HG03097 (cell line): ENCODE measurements around the gene FAM83C.
A peak's percentile ranks its signal among the peaks of the same experiment; 100 is the strongest.

ENCODE experiments used
- ATAC-seq: cut with Tn5 transposase; IDR thresholded peaks from one replicate; pipeline ENCODE4 v1.9.1; 2021; ENCODE audit not compliant: unreplicated experiment, low FRiP score

FAM83C gene

DNA sequence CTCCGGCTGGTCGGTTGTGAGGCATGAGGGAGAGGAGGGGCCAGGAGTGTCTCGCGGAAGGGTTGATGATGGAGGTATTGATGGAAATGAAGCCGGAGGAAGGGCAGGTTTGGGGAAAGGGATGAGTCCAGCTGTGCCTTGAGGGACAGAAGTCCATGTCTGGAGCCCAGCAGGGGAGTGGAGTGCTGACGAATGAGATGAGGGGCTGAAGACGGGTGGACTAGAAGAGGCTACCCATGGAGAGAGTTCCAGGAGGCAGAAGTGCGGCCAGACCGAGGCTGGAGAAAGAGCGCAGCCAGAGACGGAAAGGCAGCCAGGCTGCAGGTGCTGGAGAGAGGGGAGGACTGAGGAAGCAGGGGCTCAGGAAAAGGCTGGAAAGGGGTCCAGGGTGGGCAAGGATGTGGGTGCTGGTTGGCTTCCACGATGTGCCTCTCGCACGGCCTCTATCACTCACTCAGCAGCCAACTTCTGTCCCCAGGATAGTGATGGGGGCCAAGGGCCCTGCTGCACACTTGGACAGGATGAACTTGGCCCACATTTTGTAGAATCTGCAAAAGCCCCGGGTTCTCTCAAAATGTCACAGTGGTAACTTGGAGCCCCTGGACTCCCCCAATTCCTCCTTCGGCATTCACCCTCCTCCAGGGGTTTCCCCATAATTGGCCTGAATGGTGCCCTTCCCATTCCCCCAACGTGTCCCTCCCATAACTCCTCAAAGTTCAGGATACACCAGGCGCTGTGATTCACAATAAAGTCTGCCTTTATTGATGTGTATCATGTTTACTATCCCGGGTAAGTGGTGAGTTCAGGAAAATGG is 7.0 kb downstream of the FAM83C start:
- ATAC-seq = no peak

DNA sequence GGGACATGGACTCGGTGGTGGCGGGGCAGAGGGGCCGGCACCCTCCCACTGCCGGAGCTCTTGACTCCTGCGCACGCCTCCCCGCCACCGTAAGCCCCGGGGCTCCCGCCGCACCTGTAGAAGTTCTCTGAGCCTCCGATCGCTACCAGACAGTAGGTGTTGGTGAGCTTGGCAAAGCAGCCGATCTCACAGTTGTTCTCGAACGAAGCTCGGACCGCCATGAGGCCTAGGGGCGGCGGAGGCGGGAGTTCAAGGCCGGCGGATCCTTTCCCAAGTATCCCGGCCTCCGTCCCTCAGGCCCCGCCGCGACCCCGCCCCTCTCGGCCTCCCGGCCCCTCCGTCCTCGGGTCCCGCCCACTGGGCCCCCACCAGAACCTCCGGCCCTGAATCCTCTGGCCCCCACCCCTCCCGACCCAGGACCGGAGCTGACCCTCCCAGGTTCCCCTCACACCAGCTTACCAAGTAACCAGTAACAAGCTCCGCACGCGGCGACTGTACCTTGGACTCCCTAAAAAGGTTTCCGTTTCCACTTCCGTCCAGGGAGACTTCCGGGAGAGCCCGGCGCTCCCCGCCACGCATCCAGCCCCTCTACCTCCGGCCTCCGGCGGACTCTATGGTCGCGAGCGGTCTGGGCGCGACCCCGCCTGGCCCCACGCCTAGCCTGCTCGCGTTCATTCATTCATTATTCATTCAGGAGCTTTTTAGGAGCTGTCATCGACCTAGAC is 7.8 kb downstream of the FAM83C start, which contains the start of gene EIF6:
TSS of gene EIF6 (minus strand) at position 506 of the 725 bp plus-strand sequence. CDS start at position 221, 285 bp downstream.
- ATAC-seq = no peak

GRCh38 chr20:35283441-35284266 is 8.6 kb downstream of the FAM83C start:
- ATAC-seq = no peak

DNA sequence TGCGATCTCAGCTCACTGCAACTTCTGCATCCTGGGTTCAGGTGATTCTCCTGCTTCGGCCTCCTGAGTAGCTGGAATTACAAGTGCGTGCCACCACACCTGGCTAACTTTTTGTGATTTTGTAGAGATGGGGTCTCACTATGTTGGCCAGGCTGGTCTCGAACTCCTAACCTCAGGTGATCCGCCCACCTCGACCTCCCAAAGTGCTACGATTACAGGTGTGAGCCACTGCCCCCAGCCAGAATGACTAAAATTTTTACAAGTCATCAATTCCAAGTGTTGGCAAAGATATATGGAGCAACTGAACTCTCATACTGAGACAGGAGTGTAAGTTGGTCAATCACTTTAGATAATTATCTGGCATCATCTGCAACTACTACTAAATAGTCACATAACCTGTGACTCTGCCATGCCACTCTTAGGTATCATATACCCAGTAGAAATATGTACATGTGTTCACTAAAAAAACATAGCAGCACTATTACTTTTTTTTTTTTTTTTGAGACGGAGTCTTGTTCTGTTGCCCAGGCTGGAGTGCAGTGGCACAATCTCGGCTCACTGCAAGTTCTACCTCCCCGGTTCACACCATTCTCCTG is 10.6 kb downstream of the FAM83C start:
- no peak for ATAC-seq

DNA sequence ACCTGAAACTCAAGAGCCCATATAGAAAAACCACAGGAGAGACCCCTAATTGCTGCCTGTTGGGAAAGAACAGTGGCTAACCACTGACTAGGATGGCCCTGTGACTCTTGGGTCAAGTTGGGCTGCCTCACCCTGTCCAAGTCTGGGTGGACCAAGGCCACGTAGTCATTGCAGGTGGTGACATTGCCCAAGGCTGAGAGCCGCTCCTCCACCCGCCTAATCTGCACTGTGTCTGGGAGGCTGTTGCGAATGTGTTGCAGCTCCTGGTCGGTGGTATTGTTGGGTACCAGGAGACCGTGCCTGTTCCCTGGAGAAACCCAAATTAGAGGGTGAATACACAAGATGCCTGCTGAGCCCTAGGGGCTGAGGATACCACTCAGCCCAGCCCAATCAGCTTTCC is 11.7 kb downstream of the FAM83C start:
- ATAC-seq = no peak

GRCh38 chr20:35279533-35280174 is 12.6 kb downstream of the FAM83C start:
- no peak for ATAC-seq

DNA sequence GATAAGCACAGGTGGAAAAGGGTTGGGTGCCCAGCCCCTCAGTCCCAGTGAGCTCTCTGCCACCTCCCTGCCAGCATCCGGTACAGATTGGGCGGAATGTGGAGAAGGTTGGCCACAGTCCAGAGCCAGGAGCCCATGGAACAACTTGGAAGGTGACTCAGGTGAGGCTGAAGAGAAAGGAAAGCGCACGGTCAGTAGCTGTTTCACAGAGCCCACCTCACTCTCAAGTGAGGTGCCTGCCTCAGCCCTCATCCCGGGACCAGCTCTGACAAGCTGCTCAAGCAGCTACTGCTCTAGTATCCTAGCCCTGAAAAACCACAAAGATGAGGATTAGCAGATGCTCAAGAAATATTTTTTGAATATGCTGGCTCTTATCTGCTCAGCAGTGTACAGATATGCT is 13.2 kb downstream of the FAM83C start:
- ATAC-seq = no peak

- ATAC-seq = peak; percentile 58
Measured at GRCh38 chr20:35277531-35278395, 14.5 kb downstream of the FAM83C start, which contains the start of gene MMP24OS. Gene MMP24OS, minus strand, starts transcription at chr20:35278122. Its CDS starts 193 bp downstream, at chr20:35277929.

- ATAC-seq = no peak
Measured at GRCh38 chr20:35277127-35277526, 15.1 kb downstream of the FAM83C start.

DNA sequence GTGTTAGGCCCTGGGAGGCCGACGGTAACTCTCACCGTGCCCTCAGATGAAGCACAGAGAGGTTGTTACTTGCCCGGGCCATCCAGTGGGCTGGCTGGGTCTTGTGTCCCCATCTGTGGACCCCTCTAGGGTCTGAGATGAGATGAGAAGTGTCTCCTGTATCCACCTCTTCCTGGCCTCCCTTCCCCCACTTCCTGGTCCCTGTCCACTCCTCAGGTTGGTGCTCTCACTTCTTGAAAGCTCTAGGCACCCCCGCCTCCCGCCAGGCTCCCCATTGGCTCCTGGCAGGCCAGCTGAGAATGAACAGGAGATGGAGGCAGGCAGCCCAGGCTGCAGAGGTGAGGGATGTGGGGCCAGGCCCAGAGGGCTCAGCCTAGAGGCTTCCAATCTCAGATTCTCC is 15.8 kb downstream of the FAM83C start:
- no peak for ATAC-seq

- ATAC-seq = no peak
Measured at GRCh38 chr20:35275741-35276251, 16.4 kb downstream of the FAM83C start.

DNA sequence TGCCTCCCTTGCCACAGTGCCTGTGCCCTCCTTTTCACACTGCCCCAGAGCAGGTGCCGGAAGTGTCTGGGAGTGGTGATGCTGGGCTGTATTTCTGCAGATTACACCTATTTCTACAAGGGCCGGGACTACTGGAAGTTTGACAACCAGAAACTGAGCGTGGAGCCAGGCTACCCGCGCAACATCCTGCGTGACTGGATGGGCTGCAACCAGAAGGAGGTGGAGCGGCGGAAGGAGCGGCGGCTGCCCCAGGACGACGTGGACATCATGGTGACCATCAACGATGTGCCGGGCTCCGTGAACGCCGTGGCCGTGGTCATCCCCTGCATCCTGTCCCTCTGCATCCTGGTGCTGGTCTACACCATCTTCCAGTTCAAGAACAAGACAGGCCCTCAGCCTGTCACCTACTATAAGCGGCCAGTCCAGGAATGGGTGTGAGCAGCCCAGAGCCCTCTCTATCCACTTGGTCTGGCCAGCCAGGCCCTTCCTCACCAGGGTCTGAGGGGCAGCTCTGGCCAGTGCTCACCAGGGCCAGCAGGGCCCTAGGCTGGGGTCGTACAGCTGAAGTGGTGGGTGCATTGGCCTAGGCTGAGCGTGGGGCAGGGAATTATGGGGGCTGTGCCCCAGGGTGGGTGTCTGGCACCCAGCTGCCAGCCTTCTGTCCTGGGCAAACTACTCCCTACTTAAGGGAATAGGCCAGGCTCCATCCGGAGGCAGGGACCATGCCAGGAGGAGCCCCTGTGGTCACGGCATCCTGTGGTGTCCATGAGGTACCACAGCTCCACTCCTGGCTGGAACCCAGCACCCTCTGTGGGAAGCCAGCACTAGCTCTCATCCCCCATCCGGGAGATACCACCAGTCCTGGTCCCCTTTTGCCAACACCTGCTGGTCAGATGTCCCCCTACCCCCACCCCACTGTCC is 17.8 kb downstream of the FAM83C start:
- no peak for ATAC-seq

GRCh38 chr20:35273449-35274171 is 18.6 kb downstream of the FAM83C start:
- ATAC-seq = no peak

- ATAC-seq = no peak
Measured at GRCh38 chr20:35271904-35272303, 20.3 kb downstream of the FAM83C start.

GRCh38 chr20:35271073-35271882 is 20.9 kb downstream of the FAM83C start:
- ATAC-seq = no peak
